ENCODE data around the gene HABP2. TPM values are rescaled to one million over a fixed set of nuclear protein-coding genes. Genes with fewer than 3 reads are reported as not detected.

HABP2 gene
- total and polyA plus RNA-seq, 2 of the 4 experiments (the other 2 are of a cell fraction), result not detected

DNA sequence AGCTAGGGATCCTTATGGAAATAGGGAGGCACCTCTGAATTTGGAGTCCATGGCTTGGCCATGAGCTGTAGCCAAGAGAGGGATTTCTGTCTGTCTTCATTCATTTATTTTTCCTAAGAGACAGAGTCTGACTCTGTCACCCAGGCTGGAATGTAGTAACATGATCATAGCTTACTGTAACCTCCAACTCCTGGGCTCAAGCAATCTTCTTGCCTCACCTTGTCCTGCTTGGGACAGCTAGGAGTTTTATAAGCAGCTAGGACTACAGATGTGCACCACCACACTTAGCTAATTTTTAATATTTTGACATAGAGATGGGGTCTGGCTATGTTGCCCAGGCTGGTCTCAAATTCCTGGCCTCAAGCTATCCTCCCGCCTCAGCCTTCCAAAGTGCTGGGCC lies 8.5 kb upstream of the HABP2 start:
- no peak overlapping the region for H4K91ac ChIP-seq (ENCODE audit: insufficient read depth, low read depth, low read length)
- BruUV-seq (replicated peaks), result no TSS peak
- no peak overlapping the region for H2AFZ ChIP-seq (replicated peaks; ENCODE audit: low read length, poor library complexity)
- H3K79me1 ChIP-seq (ENCODE audit: low read depth in 1 of 2, low read length in 2 of 2), result no peaks in the 10 kb centered on the region
- no peak overlapping the region for H2BK20ac ChIP-seq (ENCODE audit: low read depth, low read length)
- H3K56ac ChIP-seq (ENCODE audit: extremely low read depth, insufficient read depth, low read length), result no peak overlapping the region
- TF ChIP-seq BHLHE40 (IDR thresholded peaks at IDR 0.05; ENCODE audit: low read depth, low read length) (no peak), CEBPB (IDR thresholded peaks at IDR 0.05; ENCODE audit: low read depth, low read length) (no peak), SMC3 (IDR thresholded peaks at IDR 0.05; ENCODE audit: low read depth, low read length) (no peak), FOS (IDR thresholded peaks at IDR 0.05; ENCODE audit: low read depth, low read length) (no peak), POLR2A (IDR thresholded peaks at IDR 0.05; ENCODE audit: low read depth, low read length) (no peak), RAD21 (IDR thresholded peaks at IDR 0.05; ENCODE audit: low read length) (no peak), RFX5 (IDR thresholded peaks at IDR 0.05; ENCODE audit: low read depth, low read length) (no peak), MXI1 (IDR thresholded peaks at IDR 0.05; ENCODE audit: borderline replicate concordance, low read depth, low read length) (no peak), NFE2L2 (IDR thresholded peaks at IDR 0.05; ENCODE audit: low read depth, low read length) (no peak), MAZ (IDR thresholded peaks at IDR 0.05; ENCODE audit: borderline replicate concordance, low read depth, low read length) (no peak), MAFK (IDR thresholded peaks at IDR 0.05; ENCODE audit: low read depth, low read length) (no peak), CHD1 (IDR thresholded peaks at IDR 0.05; ENCODE audit: low read depth, low read length) (no peak)
- TF ChIP-seq, protein P1, sequence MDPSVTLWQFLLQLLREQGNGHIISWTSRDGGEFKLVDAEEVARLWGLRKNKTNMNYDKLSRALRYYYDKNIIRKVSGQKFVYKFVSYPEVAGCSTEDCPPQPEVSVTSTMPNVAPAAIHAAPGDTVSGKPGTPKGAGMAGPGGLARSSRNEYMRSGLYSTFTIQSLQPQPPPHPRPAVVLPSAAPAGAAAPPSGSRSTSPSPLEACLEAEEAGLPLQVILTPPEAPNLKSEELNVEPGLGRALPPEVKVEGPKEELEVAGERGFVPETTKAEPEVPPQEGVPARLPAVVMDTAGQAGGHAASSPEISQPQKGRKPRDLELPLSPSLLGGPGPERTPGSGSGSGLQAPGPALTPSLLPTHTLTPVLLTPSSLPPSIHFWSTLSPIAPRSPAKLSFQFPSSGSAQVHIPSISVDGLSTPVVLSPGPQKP (IDR thresholded peaks at IDR 0.05; ENCODE audit: borderline replicate concordance, low read depth, low read length), result no peak
- TF ChIP-seq, protein P2, sequence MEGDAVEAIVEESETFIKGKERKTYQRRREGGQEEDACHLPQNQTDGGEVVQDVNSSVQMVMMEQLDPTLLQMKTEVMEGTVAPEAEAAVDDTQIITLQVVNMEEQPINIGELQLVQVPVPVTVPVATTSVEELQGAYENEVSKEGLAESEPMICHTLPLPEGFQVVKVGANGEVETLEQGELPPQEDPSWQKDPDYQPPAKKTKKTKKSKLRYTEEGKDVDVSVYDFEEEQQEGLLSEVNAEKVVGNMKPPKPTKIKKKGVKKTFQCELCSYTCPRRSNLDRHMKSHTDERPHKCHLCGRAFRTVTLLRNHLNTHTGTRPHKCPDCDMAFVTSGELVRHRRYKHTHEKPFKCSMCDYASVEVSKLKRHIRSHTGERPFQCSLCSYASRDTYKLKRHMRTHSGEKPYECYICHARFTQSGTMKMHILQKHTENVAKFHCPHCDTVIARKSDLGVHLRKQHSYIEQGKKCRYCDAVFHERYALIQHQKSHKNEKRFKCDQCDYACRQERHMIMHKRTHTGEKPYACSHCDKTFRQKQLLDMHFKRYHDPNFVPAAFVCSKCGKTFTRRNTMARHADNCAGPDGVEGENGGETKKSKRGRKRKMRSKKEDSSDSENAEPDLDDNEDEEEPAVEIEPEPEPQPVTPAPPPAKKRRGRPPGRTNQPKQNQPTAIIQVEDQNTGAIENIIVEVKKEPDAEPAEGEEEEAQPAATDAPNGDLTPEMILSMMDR (conservative IDR thresholded peaks at IDR 0.05; ENCODE audit: low read depth, low read length), result no peak
- dilution Hi-C loops (cut with HindIII; ENCODE audit: low sequenced_read_pairs, unreplicated experiment) (no loop called here), in situ Hi-C loops (cut with MboI; ENCODE audit: low sequenced_read_pairs) (no loop called here), intact Hi-C loops (cut with micrococcal nuclease) (no loop called here)
- H2BK120ac ChIP-seq (ENCODE audit: low read depth, low read length), result no peak overlapping the region
- ATAC-seq (ENCODE audit: low read depth) (no peak), DNase-seq (no peak)
- no peak overlapping the region for H3K4me2 ChIP-seq (ENCODE audit: low read depth, low read length)
- no peaks in the 10 kb centered on the region for H3K36me3 ChIP-seq (ENCODE audit: control insufficient read depth, insufficient read depth, low read length)
- H3K14ac ChIP-seq (replicated peaks; ENCODE audit: low read depth, low read length), result no peak overlapping the region
- H3K27me3 ChIP-seq (ENCODE audit: control insufficient read depth, insufficient read depth, low read length), result no peaks in the 10 kb centered on the region
- H3K23ac ChIP-seq (ENCODE audit: low read depth, low read length), result no peak overlapping the region
- H4K20me1 ChIP-seq (ENCODE audit: insufficient read depth, low read length), result no peaks in the 10 kb centered on the region
- H3K9me3 ChIP-seq (ENCODE audit: control insufficient read depth, insufficient read depth, low read length), result no peaks in the 10 kb centered on the region
- H4K8ac ChIP-seq (ENCODE audit: low read depth in 2 of 2, low read length in 2 of 2), result no peak overlapping the region
- no peaks in the 10 kb centered on the region for H3K9me1 ChIP-seq (ENCODE audit: insufficient read depth, low read length)
- H2BK5ac ChIP-seq (ENCODE audit: low read depth, low read length, poor library complexity, severe bottlenecking), result no peak overlapping the region
- no peak overlapping the region for H2AK9ac ChIP-seq (replicated peaks; ENCODE audit: low read depth, low read length, poor library complexity)
- CTCF ChIA-PET, result no interaction called here
- no peak overlapping the region for H3K9ac ChIP-seq (ENCODE audit: low read depth, low read length)
- no peak overlapping the region for H3K27ac ChIP-seq (ENCODE audit: insufficient read depth, low read length)
- H2BK15ac ChIP-seq (ENCODE audit: low read depth, low read length), result no peak overlapping the region
- no peak overlapping the region for H3K4me3 ChIP-seq (ENCODE audit: insufficient read depth, low read depth, low read length)
- H3K18ac ChIP-seq (ENCODE audit: low read depth, low read length), result no peak overlapping the region
- H2AK5ac ChIP-seq (ENCODE audit: low read depth, low read length), result no peak overlapping the region
- H3K4ac ChIP-seq (ENCODE audit: low read depth, low read length), result no peak overlapping the region
- H4K5ac ChIP-seq (ENCODE audit: low read depth, low read length), result no peak overlapping the region
- 88% methylated on average over 1 of the region's 1 CpG; no CpG with 5 or more reads in 1 of the 2 experiments for WGBS, 2 experiments (ENCODE audit: extremely low coverage in 2 of 2, insufficient read length in 1 of 2)
- H3K4me1 ChIP-seq (ENCODE audit: control insufficient read depth, insufficient read depth, low read length), result no peaks in the 10 kb centered on the region
- POLR2A ChIA-PET (ENCODE audit: unreplicated experiment), result no interaction called here

Data from IMR-90 (cell line).